ENCODE measurements around the gene DIAPH1.
A peak's percentile ranks its signal among the peaks of the same experiment; 100 is the strongest.

Gene DIAPH1

DNA sequence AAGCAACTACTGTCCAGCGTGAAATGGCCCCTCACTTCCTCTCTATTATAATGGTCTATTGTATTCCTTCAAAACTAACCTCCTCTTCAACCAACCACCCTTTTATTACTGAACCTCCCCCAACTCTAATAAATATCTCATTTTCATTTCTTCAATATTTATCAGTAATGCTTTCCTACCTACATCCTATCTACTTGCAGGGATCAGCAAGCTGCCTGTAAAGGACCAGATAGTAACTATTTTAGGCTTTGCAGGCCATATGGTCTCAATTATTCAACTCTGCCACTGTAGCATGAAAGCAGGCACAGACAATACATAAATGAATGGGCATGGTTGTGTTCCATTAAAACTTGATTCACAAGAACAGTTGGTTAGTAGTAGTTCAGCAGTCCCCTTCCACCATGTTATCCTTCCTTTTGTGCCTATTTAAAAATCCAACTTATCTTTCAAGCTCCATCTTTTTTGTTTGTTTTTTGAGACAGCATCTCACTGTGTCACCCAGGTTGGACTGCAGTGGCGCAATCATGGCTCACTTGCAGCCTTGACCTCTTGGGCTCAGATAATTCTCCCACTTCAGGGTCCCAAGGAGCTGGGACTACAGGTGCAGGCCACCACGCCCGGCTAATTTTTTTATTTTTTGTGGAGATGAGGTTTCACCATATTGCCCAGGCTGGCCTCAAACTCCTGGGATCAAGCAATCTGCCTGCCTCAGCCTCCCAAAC is 84.1 kb downstream of the DIAPH1 start:
- Histone ChIP-seq H3K27ac (no peak overlapping the region), H3K4me1 (peaks cover 22 to 40% (median 28%) of the 10 kb centered on the region in 10 experiments), H3K9me3 (replicated peaks in 1 of 11) (no peaks in the 10 kb centered on the region), H4K20me1 (peaks cover 0 to 21% (median 0%) of the 10 kb centered on the region in 11 experiments; a peak in 3 of 22 replicates), H3K27me3 (no peaks in the 10 kb centered on the region), H3K9ac (no peak overlapping the region), H3K4me2 (no peak overlapping the region), H3K36me3 (peaks cover 71 to 100% (median 96%) of the 10 kb centered on the region in 11 experiments), H3K4me3 (no peak overlapping the region)
- TF ChIP-seq Cebpa-rat (IDR thresholded peaks at IDR 0.05): no peak

DNA sequence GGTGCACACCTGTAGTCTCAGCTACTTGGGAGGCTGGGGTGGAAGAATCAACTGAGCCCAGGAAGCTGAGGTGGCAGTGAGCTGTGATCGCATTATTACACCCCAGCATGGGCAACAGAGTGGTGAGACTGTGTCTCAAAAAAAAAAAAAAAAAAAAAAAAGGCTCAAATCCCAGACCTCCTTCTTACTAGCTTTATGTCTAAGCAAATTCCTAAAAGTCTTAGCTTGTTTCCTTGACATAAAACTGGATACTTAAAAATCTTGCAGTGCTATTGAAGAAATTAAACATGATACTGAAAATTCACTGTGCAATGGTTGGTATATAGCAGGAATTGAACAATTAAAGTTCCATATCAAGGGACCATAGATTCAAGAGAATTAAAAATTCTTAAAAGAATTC is 84.9 kb downstream of the DIAPH1 start:
- Histone ChIP-seq H3K4me3 (no peak overlapping the region), H3K27me3 (no peaks in the 10 kb centered on the region), H3K27ac (no peak overlapping the region), H3K36me3 (peaks cover 77 to 100% (median 97%) of the 10 kb centered on the region in 11 experiments), H4K20me1 (peaks cover 0 to 24% (median 0%) of the 10 kb centered on the region in 11 experiments; a peak in 3 of 22 replicates), H3K9ac (no peak overlapping the region), H3K4me1 (peaks cover 30 to 47% (median 36%) of the 10 kb centered on the region in 10 experiments), H3K4me2 (no peak overlapping the region), H3K9me3 (replicated peaks in 1 of 11) (no peaks in the 10 kb centered on the region)
- no peak for TF ChIP-seq Cebpa-rat (IDR thresholded peaks at IDR 0.05)

DNA sequence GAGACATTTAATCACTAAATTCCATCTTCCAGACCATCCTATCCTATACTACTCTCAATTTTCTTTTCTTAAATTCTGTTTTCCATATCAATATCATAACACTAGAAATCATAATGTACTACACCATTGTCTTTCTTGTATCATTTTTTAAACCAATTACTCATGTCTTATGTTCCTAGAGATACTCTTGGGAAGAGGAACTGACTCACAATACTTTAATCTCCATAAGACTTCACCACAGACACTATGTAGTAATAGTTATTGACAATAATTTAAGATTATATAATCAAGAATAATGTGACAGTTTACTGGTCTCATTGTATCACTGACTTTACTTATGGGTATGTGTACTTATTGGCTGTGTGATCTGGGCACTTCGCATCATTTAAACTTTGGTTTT is 86.1 kb downstream of the DIAPH1 start:
- no peak for TF ChIP-seq Cebpa-rat (IDR thresholded peaks at IDR 0.05)
- peaks cover 81 to 100% (median 98%) of the 10 kb centered on the region in 11 experiments for H3K36me3 ChIP-seq
- H3K9ac ChIP-seq: no peak overlapping the region
- peaks cover 41 to 59% (median 47%) of the 10 kb centered on the region in 10 experiments for H3K4me1 ChIP-seq
- no peaks in the 10 kb centered on the region for H3K9me3 ChIP-seq (replicated peaks in 1 of 11)
- H3K27ac ChIP-seq: no peak overlapping the region
- H3K27me3 ChIP-seq: no peaks in the 10 kb centered on the region
- H4K20me1 ChIP-seq: peaks cover 0 to 24% (median 0%) of the 10 kb centered on the region in 11 experiments; a peak in 3 of 22 replicates
- no peak overlapping the region for H3K4me3 ChIP-seq
- H3K4me2 ChIP-seq: no peak overlapping the region

DNA sequence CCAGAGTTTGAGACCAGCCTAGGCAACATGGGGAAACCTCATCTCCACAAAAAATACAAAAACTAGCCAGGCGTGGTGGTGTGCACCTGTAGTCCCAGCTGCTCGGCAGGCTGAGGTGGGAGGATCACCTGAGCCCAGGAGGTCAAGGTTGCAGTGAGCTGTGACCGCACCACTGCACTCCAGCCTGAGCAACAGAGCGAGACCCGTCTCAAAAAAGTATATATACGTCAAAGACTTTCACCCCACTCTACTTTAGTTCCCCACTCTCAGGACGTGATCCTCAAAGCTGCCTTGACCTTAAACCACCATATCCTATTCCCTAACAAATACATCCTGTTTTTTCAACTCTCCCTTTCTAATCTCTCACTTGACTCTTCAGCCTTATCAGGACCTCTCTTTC is 88.9 kb downstream of the DIAPH1 start:
- peak overlapping the region in 4 of 11 experiments; percentile 3 to 26 (median 8); a peak in 3 of 22 replicates for H3K9ac ChIP-seq
- no peak overlapping the region for H3K4me3 ChIP-seq
- no peak for TF ChIP-seq Cebpa-rat (IDR thresholded peaks at IDR 0.05)
- no peaks in the 10 kb centered on the region for H3K27me3 ChIP-seq
- no peaks in the 10 kb centered on the region for H3K9me3 ChIP-seq (replicated peaks in 1 of 11)
- peak overlapping the region in 10 of 11 experiments; percentile 1 to 86 (median 62); a peak in 19 of 22 replicates for H3K4me2 ChIP-seq
- peaks cover 0 to 15% (median 0%) of the 10 kb centered on the region in 11 experiments; a peak in 4 of 22 replicates for H4K20me1 ChIP-seq
- H3K27ac ChIP-seq: peak overlapping the region in 7 of 11 experiments; percentile 23 to 100 (median 52); a peak in 9 of 22 replicates
- H3K36me3 ChIP-seq: peaks cover 83 to 100% (median 98%) of the 10 kb centered on the region in 11 experiments
- H3K4me1 ChIP-seq: peaks cover 63 to 84% (median 76%) of the 10 kb centered on the region in 10 experiments

DNA sequence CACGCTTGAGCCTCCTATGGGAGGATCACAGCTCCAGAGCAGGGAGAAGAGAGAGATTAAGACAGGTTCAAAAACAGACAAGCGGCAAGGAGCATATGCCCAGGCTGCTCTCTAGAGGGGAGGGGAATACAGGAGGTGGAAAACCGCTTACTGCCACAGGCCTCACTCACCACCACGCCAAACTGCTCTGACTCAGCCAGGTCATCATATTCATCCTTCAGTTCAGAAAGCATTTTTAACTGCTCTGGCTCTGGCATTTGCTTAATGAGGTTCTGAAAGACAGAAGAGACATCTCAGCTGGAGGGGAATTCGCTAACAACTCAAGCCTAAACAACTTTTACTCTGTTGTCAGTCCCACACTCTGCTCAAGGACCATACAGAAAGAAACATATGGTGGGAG is 89.8 kb downstream of the DIAPH1 start:
- H3K4me3 ChIP-seq: no peak overlapping the region
- no peak for TF ChIP-seq Cebpa-rat (IDR thresholded peaks at IDR 0.05)
- no peaks in the 10 kb centered on the region for H3K27me3 ChIP-seq
- peaks cover 70 to 92% (median 85%) of the 10 kb centered on the region in 10 experiments for H3K4me1 ChIP-seq
- H3K36me3 ChIP-seq: peaks cover 77 to 100% (median 95%) of the 10 kb centered on the region in 11 experiments
- no peaks in the 10 kb centered on the region for H3K9me3 ChIP-seq (replicated peaks in 1 of 11)
- H3K9ac ChIP-seq: peak overlapping the region in 9 of 11 experiments; percentile 3 to 57 (median 26); a peak in 9 of 22 replicates
- H4K20me1 ChIP-seq: peaks cover 0 to 14% (median 0%) of the 10 kb centered on the region in 11 experiments; a peak in 3 of 22 replicates
- H3K4me2 ChIP-seq: peak overlapping the region in 10 of 11 experiments; percentile 3 to 86 (median 62); a peak in 17 of 22 replicates
- peak overlapping the region in 9 of 11 experiments; percentile 25 to 100 (median 52); a peak in 18 of 22 replicates for H3K27ac ChIP-seq

DNA sequence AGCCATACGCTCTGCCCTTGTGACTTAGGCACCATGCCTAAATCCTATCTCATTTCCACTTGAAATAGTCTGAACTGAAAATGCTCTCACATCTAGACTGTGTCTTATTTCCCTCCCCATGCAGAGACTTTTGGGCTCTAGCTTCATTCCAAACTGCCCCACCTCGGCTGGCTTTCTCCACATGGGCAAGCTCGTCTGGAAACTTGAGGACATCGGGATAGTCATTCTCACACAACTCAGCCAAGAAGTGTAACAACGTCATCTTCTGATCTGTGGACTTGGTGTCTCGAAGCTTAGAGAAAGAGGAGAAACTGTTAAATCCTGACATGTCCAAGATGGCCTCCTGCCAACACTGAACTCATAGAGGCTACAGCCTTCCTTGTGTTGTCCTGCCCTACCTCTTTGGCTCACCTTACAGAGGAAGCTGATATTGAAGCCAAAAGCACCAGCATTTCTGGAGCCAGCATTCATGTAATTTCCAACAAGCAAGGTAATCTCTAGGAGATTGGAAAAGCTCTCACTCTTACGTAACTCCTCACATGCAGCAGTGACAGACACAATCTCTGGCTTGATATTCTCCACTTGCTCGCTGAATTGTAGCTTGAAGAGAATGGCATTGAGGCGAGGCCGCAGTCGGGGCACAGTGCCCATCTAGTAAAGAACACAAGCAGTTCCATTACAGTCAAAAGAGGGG is 90.4 kb downstream of the DIAPH1 start:
- H3K4me1 ChIP-seq: peaks cover 76 to 94% (median 90%) of the 10 kb centered on the region in 10 experiments
- H3K4me2 ChIP-seq: peak overlapping the region; percentile 13 to 86 (median 59); a peak in 19 of 22 replicates
- H3K36me3 ChIP-seq: peaks cover 75 to 100% (median 95%) of the 10 kb centered on the region in 11 experiments
- H4K20me1 ChIP-seq: peaks cover 0 to 14% (median 0%) of the 10 kb centered on the region in 11 experiments; a peak in 3 of 22 replicates
- H3K27ac ChIP-seq: peak overlapping the region in 9 of 11 experiments; percentile 25 to 100 (median 52); a peak in 18 of 22 replicates
- no peaks in the 10 kb centered on the region for H3K9me3 ChIP-seq (replicated peaks in 1 of 11)
- peak in 4 of 11 experiments; percentile 8 to 50 (median 26); a peak in 2 of 22 replicates for TF ChIP-seq Cebpa-rat (IDR thresholded peaks at IDR 0.05)
- H3K9ac ChIP-seq: peak overlapping the region in 8 of 11 experiments; percentile 3 to 59 (median 38); a peak in 11 of 22 replicates
- H3K4me3 ChIP-seq: 0 out of 20 replicates have a peak overlapping the region, but pooled peaks of 1 of the 10 experiments have one; percentile 11
- no peaks in the 10 kb centered on the region for H3K27me3 ChIP-seq

DNA sequence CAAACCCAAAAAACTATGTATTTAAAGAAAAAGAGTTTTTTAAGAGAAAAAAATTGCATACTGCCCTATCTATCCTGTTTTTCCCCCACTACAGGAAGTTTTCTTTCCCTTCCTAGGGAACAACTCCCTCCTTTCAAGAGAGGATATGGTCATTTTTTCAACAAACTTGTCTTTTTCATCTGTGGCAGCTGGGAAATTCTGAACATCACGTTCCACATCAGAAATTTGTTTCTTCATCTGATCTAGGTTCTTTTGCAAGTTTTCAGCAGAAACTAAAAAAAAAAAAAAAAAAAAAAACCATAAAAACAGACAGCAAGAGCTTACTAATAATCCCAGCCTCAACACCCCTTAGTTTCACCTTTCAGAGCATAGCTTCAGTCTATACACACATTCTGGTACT is 91.4 kb downstream of the DIAPH1 start:
- no peaks in the 10 kb centered on the region for H3K27me3 ChIP-seq
- peaks cover 70 to 100% (median 95%) of the 10 kb centered on the region in 11 experiments for H3K36me3 ChIP-seq
- peak overlapping the region in 7 of 11 experiments; percentile 47 to 100 (median 67); a peak in 13 of 22 replicates for H3K27ac ChIP-seq
- no peak for TF ChIP-seq Cebpa-rat (IDR thresholded peaks at IDR 0.05)
- H3K4me1 ChIP-seq: peaks cover 86 to 100% (median 98%) of the 10 kb centered on the region in 10 experiments
- H3K9ac ChIP-seq: peak overlapping the region in 3 of 11 experiments; percentile 3 to 59 (median 39); a peak in 4 of 22 replicates
- H3K4me3 ChIP-seq: no peak overlapping the region
- peaks cover 0 to 14% (median 0%) of the 10 kb centered on the region in 11 experiments; a peak in 3 of 22 replicates for H4K20me1 ChIP-seq
- H3K9me3 ChIP-seq (replicated peaks in 1 of 11): no peaks in the 10 kb centered on the region
- peak overlapping the region in 10 of 11 experiments; percentile 0 to 97 (median 66); a peak in 16 of 22 replicates for H3K4me2 ChIP-seq

DNA sequence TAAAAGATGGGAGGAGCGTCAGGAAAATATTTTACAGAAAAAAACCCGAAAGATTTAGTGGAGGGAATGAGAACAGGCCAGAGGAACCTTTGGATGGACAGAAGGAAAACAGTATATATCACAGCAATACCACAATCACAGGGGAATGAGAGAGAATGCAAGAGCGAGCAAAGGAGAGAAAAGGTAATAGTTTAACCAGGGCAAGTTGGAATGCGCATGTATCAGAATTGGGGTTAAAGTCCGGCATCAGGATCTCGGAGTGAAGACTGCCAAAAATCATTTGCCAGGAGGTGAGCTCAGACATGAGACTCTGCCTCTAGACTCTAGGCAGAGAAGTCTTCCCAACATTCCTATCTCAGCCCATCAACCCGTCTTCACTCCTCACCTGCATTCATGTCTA is 93.1 kb downstream of the DIAPH1 start:
- peaks cover 91 to 100% (median 99%) of the 10 kb centered on the region in 10 experiments for H3K4me1 ChIP-seq
- no peaks in the 10 kb centered on the region for H3K27me3 ChIP-seq
- 0 out of 20 replicates have a peak overlapping the region, but pooled peaks of 1 of the 10 experiments have one; percentile 13 for H3K4me3 ChIP-seq
- no peak for TF ChIP-seq Cebpa-rat (IDR thresholded peaks at IDR 0.05)
- peaks cover 54 to 100% (median 93%) of the 10 kb centered on the region in 11 experiments for H3K36me3 ChIP-seq
- H3K9ac ChIP-seq: peak overlapping the region in 10 of 11 experiments; percentile 33 to 79 (median 61); a peak in 17 of 22 replicates
- no peaks in the 10 kb centered on the region for H3K9me3 ChIP-seq (replicated peaks in 1 of 11)
- peaks cover 0 to 13% (median 0%) of the 10 kb centered on the region in 11 experiments; a peak in 2 of 22 replicates for H4K20me1 ChIP-seq
- peak overlapping the region in 10 of 11 experiments; percentile 43 to 97 (median 70); a peak in 20 of 22 replicates for H3K4me2 ChIP-seq
- peak overlapping the region in 10 of 11 experiments; percentile 26 to 100 (median 99); a peak in 19 of 22 replicates for H3K27ac ChIP-seq
